HG03103 (cell line): Measurements from ENCODE around the gene TMEM205.
A peak's percentile ranks its signal among the peaks of the same experiment; 100 is the strongest.
"Not testable (repeated sequence)": the region's sequence is repeated elsewhere in the genome, so short reads cannot be mapped to it uniquely, and the experiment has no call there.

Source experiments
- ATAC-seq: cut with Tn5 transposase; IDR thresholded peaks from one replicate; pipeline ENCODE4 v1.9.1; 2021; ENCODE audit warnings: low read depth; ENCODE audit not compliant: unreplicated experiment

Gene TMEM205

DNA sequence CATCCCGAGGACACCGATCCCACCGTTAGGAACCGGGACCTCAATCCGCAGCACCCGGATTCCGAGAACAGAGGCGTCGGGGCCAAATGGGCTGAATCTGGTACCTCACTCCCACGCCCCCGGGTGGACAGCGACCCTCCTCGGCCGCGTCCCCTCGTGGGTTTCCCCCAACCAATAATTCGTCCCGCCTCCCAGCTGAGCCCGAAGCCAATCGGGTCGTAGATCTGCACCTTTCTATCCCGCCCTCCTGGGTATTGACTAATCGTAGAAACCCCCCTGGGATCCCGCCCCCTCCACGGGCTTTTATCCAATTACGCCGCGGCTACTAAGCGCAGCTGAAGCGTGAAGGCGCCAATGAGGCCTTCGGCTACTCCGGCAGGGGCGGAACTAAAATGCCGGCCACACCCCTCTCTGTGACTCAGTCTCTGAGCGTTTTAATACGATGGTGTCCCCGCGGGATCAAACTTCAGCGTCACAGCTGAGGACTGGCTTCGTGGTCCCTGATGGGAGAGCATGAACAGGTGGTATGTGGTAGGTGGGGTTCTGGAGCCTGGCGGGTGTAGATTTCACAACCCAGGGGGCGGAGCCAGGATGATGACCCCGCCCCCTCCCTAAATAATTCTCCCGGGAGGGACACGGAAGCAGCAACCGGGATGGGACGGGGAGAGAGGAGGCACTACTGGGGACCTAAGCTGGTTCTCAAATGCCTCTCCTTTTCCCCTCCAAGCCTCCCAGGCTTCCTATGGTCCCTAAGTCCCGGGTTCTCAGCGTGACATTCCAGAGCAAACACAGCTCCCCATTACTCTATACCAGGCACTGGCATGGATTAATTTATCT, at the start of gene TMEM205, which contains the start of gene CCDC159:
TSS of gene TMEM205 (minus strand) at position 165 of the 837 bp plus-strand sequence. CDS start 649 bp downstream, outside the sequence.
TSS of gene CCDC159 (plus strand) at position 416 of the 837 bp plus-strand sequence. CDS start at position 504, 88 bp downstream.
- peak; percentile 85 for ATAC-seq

DNA sequence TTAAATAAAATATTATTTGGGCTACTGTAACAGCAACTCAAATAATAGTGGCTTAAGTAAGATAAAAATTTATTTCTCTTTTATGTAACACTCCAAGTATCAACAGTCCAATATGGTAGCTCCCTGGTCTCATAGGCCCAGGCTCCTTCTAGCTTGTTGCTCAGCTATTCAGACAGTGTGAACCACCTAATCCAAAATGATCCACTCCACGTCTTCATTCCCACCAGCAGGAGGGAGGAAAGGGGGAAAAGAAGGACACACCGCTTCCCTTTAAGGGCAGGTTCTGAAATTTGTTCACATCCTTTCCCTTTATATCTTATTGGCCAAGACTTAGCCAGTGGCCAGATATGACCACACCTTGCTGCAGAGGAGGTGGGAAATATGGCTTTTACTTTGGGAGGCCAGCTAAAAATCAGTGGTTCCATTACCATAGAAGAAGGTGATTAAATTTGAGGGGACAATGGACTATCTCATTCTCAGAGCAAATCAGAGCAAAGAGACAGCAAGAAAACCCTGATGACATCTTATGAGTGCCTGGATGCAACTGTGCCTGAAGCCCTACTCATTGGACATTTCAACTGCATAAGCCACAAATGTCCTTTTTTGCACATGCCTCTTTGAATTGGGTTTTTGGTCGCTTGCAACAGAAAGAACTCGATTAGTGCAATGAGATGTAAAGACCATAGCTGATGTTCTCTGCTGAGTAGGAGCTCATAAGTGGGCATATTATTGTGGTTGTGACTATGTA, 45.0 kb upstream of the TMEM205 start:
- no peak for ATAC-seq

DNA sequence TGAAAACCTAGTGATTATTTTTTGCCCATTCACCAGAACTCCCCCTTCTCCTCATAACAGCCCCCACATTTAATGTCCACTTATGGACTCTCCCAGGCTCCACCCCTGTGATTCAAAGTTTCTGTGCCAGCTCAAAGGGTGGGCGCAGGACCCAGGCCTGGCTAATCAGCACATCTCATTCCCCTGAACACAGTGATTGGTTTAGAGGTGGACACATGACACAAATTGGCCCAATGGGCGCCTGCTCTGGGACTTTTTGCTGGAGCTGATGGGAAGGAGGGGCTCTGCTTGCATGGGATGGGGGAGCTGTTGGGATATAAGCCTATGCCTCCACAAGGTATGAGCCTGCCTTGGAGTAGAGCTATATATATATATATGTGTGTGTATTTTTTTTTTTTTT, 44.3 kb upstream of the TMEM205 start:
- ATAC-seq = no peak

DNA sequence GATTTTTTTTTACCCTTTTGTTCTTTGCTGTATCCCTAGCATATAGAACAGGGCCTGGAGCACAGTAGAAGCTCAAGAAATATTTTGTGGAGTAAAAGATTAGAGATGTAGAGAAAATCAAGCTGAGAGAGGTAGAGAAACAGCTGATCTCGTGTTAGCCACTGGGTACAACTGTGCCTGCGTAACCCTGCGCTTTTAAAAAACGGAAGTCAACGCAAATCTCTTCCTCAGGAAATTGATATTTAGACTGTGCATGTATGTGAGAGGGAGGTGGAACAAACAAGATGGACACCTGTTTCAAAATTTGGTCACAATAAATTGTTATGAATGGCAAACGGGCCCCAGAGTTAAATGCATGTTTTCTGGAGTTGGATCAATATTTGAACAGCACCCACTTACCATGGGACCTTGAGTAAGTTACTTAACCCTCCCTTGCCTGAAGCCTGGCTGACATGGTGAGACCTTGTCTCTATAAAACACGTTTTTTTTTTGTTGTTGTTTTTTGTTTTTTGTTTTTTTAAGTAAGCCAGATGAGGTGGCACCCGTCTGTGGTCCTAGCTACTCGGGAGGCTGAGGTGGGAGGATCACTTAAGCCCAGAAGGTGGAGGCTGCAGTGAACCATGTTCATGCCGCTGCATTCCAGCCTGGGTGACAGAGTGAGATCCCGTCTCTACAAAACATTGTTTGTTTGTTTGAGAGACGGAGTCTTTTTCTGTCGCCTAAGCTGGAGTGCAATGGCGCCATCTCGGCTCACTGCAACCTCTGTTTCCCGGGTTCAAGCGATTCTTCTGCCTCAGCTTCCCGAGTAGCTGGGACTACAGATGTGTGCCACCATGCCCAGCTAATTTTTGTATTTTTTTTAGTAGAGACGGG, 41.3 kb upstream of the TMEM205 start:
- no peak for ATAC-seq

DNA sequence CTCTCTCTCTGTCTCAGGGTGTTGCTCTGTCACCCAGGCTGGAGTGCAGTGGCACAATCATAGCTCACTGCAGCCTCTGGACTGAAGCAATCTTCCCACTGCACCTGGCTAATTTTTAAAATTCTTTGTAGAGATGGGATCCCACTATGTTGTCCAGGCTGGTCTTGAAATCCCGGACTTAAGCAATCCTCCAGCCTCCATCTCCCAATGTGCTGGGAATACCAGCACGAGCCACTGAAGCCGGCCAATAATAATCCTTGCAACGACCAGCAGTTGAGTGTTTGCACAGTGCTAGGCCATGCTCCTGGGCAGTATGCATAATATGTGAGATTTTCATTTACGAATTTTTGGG, 38.7 kb upstream of the TMEM205 start:
- no peak for ATAC-seq

DNA sequence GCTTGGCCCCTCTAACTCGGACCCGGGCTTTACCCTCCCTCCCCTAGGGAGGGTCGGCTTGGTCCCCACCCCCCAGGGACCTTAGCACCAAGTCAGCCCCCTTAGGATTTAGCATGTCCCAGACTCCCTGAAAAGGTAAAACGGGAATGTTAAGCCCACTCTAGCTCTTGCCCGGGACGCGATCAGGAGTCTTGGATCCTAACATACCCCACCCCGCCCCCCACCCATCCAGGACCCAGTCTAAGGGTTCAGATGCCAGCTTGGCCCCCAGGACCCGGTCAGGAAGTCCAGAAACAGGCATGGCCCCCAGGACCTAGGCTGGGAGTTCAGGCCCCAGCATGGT, 37.6 kb upstream of the TMEM205 start:
- ATAC-seq = no peak

DNA sequence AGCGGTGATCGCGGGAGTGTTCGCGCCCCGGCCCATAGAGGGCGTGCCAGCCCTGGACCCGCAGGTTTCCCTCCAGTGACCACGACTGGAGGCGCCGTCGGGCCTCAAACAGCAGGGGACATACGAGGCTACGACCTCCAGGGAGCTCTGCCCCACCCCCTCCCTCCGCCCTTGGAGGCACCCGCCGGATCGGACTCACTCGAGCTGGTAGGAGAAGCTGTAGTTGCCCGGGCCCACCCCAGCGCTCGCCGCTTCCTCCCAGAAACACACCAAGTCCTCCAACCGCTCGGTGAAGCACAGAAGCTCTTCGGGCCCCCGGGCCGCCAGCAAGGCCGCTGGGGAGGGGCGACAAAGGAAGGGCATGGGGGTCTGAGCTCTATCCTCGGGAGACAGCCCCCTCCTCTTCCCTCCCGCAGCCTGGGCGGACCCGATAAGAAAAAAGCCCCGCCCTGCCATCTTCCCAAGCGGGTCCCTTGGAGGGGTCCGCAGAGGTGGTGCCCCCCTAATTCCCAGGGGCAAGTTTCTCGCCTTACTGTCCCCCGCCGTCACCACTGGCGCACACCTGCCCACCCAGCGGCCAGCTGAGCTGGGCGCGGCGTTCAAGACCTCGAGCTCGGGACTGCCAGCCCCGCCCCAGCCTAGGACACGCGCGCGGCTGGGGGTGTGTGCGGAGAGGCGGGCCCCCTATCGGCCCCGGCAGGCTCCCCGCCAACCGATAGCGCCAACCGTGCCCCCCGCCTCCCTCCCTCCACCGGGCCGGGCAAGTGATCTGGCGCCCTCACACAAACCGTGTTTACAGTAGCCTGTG, 37.0 kb upstream of the TMEM205 start:
- ATAC-seq = no peak

DNA sequence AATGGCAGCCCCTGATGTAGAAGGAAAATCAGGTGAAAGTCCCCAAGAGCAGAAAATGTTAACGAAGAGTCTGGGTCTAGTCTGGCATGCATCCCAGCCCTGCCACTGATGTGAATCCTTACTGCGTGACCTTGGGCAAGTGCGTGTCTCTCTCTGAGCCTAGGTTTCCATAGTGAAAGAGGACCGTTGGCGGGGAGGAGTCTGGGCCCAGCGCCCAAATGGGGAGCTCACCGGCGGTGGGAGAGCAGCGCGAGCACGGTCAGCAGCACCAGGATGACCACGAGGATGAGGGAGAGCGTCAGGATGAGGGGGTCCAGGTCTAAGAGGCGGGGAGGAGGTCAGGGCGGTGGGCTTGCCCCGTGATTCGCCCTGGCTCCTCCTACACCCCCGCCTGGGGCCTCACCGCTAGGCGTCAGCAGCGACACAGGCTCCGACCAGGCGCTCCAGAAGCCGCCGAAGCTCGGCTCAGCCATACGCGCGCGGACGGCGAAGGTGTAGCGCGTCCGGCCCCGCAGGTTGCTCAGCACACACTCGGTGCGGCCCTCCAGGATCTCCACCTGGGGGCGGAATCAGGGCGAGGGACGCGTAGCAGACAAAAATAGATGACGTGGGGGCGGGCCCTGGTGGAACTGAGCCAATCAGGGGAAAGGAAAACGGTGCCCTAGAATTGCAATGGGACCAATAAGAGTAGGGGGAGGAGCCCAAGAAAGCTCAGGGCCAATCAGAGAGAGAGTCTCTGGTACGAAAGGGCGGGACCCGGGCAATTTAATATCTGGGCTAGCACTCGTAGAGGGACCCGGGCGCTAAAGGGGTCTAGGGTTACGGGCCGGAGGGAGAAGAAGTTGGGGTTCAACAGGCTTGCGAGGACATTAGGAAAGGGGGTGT, 34.8 kb upstream of the TMEM205 start:
- ATAC-seq = peak; percentile 62

DNA sequence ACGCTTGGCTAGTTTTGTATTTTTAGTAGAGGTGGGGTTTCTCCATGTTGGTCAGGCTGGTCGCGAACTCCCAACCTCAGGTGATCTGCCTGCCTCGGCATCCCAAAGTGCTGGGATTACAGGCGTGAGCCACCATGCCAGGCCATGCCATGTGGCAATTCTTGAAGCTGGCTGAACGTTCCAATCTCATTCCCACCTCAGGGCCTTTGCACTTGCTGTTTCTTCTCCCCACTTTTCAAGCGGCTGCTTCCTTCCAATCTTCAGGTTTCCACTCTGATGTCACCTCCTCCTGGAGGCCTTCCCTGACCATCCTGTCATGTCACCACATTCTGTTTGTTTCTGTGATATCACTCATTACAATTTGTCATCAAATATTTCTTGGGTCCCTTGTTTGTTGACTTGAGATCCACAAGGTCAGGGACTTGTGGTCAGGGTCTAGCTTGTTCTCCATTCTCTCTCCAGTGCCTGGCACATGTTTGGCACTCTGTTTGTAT, 33.8 kb upstream of the TMEM205 start:
- ATAC-seq = no peak

DNA sequence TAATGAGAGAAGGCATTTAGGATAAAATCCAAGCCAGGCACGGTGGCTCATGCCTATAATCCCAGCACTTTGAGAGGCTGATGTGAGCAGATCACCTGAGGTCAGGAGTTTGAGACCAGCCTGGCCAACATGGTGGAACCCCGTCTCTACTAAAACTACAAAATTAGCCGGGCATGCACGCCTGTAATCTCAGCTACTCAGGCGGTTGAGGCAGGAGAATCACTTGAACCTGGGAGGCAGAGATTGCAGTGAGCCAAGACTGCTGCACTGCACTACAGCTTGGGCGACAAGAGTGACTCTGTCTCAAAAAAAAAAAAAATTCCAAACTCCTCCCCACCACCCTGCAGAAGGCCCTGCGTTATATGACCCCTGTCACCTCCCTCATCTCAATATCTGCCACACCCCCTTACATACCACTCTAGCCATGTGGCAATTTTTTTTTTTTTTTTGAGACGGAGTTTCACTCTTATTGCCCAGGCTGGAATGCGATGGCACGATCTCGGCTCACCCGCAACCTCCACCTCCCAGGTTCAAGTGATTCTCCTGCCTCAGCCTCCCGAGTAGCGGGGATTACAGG, 33.3 kb upstream of the TMEM205 start:
- not testable (repeated sequence) for ATAC-seq

DNA sequence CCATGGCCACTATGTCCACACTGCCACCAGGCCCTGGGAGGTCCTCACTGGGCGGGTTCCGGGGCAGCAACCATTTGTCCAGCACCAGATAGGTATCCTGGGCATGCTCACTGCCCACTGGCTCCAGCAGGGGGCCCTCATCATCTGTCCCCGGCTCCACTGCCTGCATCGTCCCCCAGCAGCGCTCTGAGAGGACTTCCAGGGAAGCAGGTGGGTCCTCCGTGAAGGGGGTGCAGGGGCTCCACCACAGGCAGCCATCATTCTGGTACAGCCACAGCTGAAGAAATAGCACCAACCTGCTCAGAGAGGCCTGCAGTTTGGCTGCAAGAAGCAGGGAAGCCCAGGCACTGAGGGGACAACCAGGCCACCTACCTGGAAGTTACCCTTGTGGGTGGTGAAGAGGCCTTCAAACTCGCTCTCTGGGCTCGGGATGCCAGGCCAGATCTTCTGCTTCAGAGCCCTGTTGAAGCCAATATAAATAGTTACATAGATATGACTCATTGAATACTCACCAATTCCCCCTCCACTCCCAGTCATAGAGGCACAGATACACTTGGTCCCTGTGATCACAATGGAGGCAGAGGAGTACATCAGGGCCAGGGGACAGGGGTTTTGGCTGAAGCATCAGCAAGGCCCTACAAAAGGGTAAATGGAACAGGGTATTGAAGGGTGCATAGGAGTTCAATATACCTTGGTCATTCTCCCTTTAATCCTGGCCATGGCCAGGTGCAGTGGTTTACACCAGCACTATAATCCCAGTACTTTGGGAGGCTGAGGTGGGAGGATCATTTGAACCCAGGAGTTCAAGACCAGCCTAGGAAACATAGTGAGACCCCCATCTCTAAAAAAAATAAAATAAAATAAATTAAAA, 32.5 kb upstream of the TMEM205 start:
- no peak for ATAC-seq

DNA sequence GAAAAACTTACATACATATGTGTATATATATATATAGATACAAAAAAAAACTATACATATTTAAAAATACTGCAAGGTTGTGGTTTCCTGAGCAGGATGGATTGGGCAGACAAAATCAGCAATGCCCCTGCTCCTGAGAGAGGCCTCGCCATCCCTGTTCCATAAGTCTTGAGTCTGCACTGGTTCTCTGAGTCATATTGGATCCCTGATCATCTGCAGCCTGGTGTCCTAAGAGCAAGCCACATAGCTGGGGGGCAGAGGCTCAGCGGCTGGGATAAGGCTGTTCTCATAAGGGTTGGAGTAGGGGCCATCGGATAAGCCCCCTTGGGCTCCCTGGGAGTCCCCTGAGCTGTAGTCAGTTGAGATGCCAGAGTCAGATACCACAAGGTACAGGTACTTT, 31.7 kb upstream of the TMEM205 start:
- no peak for ATAC-seq

DNA sequence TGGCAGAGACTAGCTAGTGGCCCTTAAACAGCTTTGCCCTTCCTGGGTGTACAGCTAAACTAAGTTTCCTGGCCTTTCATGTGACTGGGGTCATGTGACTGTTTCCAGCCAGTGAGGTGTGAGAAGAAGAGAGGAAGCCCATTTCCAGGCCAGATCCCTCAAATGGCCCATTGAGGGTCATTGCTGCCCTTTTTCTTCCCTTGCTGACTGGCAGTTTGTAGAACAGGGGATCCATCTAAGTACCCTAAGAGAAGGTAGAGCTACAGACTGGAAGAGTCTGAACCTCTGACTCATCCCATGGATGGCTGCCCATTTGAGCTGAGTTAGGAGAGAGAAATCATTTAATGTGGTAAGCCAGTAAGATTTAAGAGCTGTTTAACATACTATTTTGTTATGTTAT, 31.2 kb upstream of the TMEM205 start:
- no peak for ATAC-seq

DNA sequence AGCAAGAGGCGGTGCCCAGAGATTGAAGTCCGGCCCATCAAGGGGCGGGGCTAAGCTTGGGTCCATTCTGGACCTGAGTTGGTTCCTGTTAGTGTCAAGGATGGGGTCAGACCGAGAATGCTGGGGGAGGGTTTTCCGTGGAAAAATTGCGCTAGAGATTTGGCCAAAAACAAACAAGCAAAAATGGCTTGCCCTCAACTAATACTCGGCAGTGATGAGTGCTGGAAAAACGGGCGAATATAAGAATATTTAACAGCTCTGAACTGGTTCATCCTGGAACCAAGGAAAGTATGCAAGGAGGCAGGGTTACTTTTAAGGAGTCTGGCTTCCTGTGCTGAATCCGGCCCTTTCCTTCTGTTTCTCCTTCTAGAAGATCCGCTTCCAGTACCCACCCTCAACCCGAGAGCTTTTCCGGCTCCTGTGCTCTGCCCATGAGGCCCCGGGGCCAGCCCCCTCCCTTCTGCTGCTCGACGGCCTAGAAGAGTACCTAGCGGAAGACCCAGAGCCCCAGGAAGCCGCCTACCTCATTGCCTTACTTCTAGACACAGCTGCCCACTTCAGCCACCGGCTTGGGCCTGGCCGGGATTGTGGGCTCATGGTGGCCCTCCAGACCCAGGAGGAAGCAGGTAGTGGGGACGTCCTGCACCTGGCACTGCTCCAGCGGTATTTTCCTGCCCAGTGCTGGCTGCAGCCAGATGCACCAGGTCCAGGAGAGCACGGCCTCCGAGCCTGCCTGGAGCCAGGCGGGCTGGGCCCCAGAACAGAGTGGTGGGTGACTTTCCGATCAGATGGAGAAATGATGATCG, 29.3 kb upstream of the TMEM205 start:
- ATAC-seq = no peak

DNA sequence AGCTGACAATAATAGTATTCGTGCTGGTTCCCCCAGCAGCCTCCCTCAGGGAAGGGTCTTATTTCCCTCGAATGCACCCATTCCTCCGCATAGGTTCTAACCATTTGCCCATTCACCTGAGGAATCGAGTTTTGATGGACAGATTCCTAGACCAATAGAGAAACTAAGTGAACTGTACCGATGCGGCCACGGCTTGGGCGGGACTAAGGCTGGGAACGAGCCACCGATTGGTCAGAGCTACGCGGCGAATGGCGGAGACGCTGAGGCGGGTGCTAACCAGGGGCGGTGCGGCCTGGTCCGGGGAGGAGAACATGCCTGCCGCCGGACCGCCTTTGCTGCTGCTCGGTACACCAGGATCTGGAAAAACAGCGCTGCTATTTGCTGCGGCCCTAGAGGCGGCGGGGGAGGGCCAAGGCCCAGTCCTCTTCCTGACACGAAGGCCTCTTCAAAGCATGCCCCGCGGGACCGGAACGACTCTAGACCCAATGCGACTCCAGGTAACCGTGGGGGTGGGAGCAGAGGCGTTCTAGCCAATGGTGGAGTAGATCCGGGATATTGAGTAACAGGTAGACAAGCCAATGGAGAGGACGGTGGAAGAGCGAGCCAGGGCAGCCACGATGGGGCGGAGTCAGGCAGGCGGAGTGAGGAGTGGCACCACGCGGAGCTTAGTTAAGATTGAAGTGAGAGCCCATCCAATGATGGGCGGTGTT, 28.5 kb upstream of the TMEM205 start, which contains the start of gene SWSAP1:
TSS of gene SWSAP1 (plus strand) at position 234 of the 710 bp plus-strand sequence. CDS start at position 249, 15 bp downstream.
- peak; percentile 72 for ATAC-seq

DNA sequence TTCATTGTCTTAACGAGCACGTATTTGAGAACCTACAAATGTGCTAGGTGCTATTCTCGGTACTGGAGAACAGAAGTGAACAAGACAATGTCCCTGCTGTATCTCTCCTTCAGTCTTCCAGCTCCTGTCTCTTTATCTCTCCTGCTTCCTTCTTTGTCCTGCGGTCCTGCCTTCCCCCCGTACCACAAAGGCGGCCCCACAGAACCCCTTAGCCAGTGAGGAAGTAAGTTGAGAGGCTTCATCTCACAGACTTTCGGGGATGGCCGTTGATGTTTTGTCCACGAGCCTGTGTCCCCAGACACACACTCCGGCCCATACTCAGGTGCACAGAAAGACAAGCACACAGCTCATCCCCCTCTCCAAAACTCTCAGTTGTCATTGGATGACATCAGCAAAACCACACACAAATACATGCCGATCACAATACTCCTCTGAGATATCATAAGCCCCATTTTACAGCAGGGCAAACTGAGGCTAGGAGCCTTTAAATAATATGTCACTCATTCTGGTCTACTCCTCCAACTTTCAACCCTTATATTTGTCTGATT, 27.9 kb upstream of the TMEM205 start:
- no peak for ATAC-seq
